CD4-positive, alpha-beta memory T cell (primary cell): ENCODE measurements around the gene KLHL17. TPM values are rescaled to one million over a fixed set of nuclear protein-coding genes. Genes with fewer than 3 reads are reported as not detected.
A peak's percentile ranks its signal among the peaks of the same experiment; 100 is the strongest.

Experiments
- CTCF ChIA-PET: fragments of 350-600 bp; sonication (Branson Sonifier 250); formaldehyde crosslinking; loops from one replicate; lab custom pipeline; 2021; ENCODE audit warnings: inconsistent platforms; ENCODE audit not compliant: partially characterized antibody; lab: Charles Lee
- POLR2A ChIA-PET: fragments of 350-600 bp; sonication (Branson Sonifier 250); formaldehyde crosslinking; loops from one replicate; lab custom pipeline; 2021; ENCODE audit not compliant: partially characterized antibody; lab: Charles Lee
- DNase-seq, 5 donors: peaks; one replicate each; pipeline versions ENCODE4 v3.0.0 to v3.0.0-alpha.2; 2020 to 2022; ENCODE audit warnings: mixed read lengths in 1 of 5
- H3K27ac ChIP-seq: one replicate; pipeline ENCODE4 v1.7.0; 2013; ENCODE audit warnings: low read depth, low read length
- H3K27me3 ChIP-seq: 2 replicates; pipeline ENCODE4 v1.7.0; 2013; ENCODE audit warnings: mild to moderate bottlenecking, low read length, moderate library complexity; ENCODE audit not compliant: insufficient read depth
- H3K36me3 ChIP-seq: 2 replicates; pipeline ENCODE4 v1.7.0; 2013; ENCODE audit warnings: mild to moderate bottlenecking, low read length, moderate library complexity; ENCODE audit not compliant: insufficient read depth
- H3K4me1 ChIP-seq: 2 replicates; pipeline ENCODE4 v1.7.0; 2013; ENCODE audit warnings: mild to moderate bottlenecking, low read length, moderate library complexity; ENCODE audit not compliant: insufficient read depth
- H3K4me3 ChIP-seq, 2 donors: one replicate each; pipeline ENCODE4 v1.7.0; 2013; ENCODE audit warnings: low read length in 2 of 2, mild to moderate bottlenecking in 1 of 2
- H3K9me3 ChIP-seq, 2 donors: one replicate each; pipeline ENCODE4 v1.7.0; 2013; ENCODE audit warnings: low read length in 2 of 2, control low read depth in 1 of 2; ENCODE audit not compliant: control insufficient read depth in 1 of 2
- H3K27ac Mint-ChIP-seq, 7 donors: one replicate each; pipeline ENCODE4 v1.8.0; 2020 to 2021; ENCODE audit warnings: mixed read lengths in 7 of 7, mild to moderate bottlenecking in 6 of 7, inconsistent platforms in 3 of 7, moderate library complexity in 3 of 7
- H3K27me3 Mint-ChIP-seq, 2 donors: one replicate each; pipeline ENCODE4 v1.8.0; 2020 to 2021; ENCODE audit warnings: mixed read lengths in 2 of 2
- H3K36me3 Mint-ChIP-seq, 2 donors: one replicate each; pipeline ENCODE4 v1.8.0; 2020 to 2021; ENCODE audit warnings: mixed read lengths in 2 of 2, inconsistent platforms in 1 of 2, mild to moderate bottlenecking in 1 of 2
- H3K4me1 Mint-ChIP-seq, 4 donors: one replicate each; pipeline ENCODE4 v1.8.0; 2020 to 2021; ENCODE audit warnings: mixed read lengths in 4 of 4, mild to moderate bottlenecking in 1 of 4
- H3K4me3 Mint-ChIP-seq, 8 donors: one replicate each; pipeline ENCODE4 v1.8.0; 2020 to 2021; ENCODE audit warnings: mixed read lengths in 8 of 8, mild to moderate bottlenecking in 7 of 8, moderate library complexity in 6 of 8, inconsistent platforms in 3 of 8
- H3K9me3 Mint-ChIP-seq, 8 donors: one replicate each; pipeline ENCODE4 v1.8.0; 2020 to 2021; ENCODE audit warnings: mixed read lengths in 8 of 8, mild to moderate bottlenecking in 5 of 8, inconsistent platforms in 3 of 8, moderate library complexity in 1 of 8
- intact Hi-C: fragments of 100-400 bp; cut with micrococcal nuclease; formaldehyde crosslinking; loops from one replicate; pipeline ENCODE4 v1.15.1; 2023
- polyA plus RNA-seq, 2 donors: library from polyadenylated mRNA; unstranded; fragments of 300-500 nt; fragmentation: Illumina TruSeq; gene quantifications; one replicate each; pipeline ENCODE4 v1.2.3, GENCODE V29; 2021
- total RNA-seq, 2 experiments: library from RNA; stranded (reverse); gene quantifications; one replicate each; pipeline ENCODE4 v1.2.3, GENCODE V29; 2021

The KLHL17 gene
- total and polyA plus RNA-seq, 4 experiments from 2014 or later = 0.89 to 46.5 (median 22.6) TPM

DNA sequence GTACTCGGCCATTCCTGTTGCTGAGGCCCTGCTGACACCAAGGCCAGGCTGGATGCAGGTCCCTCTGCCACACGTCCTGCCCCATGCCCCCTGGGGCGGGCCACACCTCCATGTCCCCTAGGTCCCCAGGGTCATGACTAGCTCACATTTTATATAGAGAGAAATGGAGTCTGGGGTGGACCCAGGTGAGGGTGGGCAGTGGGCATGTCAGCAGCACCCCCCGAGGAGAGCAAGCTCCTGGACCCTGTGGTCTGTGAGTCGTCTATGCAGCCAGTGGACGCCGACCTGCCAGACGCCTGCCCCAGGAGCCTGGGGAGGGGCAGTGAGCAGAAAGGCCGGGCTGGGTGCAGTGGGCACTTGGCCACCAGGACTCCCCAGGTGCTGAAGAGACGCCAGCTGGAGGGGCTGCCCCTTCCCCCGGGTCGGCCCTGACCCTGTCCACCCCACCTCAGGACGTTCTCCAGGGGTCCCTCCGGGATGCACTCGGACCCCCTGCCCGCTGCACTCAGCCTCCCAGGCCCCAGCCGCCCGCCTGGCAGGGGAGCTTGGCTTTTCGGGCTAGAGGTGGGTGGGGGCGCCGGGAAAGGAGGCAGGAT is 20.8 kb upstream of the KLHL17 start:
- H3K4me1 Mint-ChIP-seq = peaks cover 4 to 14% (median 9%) of the 10 kb centered on the region in 4 donors
- ChIA-PET CTCF (no interaction called here), POLR2A (interaction anchor here (1.1 kb wide), 1 partner anchor 27 kb away, joined by 4 read pairs; the partner anchor contains the start of gene PLEKHN1)
- H3K27me3 Mint-ChIP-seq = peaks cover 9 to 19% of the 10 kb centered on the region in 2 donors
- Histone ChIP-seq H3K4me1 (peaks cover 19% of the 10 kb centered on the region), H3K27ac (no peak overlapping the region), H3K9me3 (no peaks in the 10 kb centered on the region), H3K36me3 (no peaks in the 10 kb centered on the region), H3K4me3 (no peak overlapping the region), H3K27me3 (peaks cover 7% of the 10 kb centered on the region)
- no peak overlapping the region for H3K27ac Mint-ChIP-seq
- H3K36me3 Mint-ChIP-seq = peaks cover 0 to under 1% of the 10 kb centered on the region in 2 donors
- intact Hi-C loops = no loop called here
- no peaks in the 10 kb centered on the region for H3K9me3 Mint-ChIP-seq
- peak overlapping the region in 3 of 8 donors; percentile 24 to 49 (median 36) for H3K4me3 Mint-ChIP-seq
- no peak for DNase-seq

DNA sequence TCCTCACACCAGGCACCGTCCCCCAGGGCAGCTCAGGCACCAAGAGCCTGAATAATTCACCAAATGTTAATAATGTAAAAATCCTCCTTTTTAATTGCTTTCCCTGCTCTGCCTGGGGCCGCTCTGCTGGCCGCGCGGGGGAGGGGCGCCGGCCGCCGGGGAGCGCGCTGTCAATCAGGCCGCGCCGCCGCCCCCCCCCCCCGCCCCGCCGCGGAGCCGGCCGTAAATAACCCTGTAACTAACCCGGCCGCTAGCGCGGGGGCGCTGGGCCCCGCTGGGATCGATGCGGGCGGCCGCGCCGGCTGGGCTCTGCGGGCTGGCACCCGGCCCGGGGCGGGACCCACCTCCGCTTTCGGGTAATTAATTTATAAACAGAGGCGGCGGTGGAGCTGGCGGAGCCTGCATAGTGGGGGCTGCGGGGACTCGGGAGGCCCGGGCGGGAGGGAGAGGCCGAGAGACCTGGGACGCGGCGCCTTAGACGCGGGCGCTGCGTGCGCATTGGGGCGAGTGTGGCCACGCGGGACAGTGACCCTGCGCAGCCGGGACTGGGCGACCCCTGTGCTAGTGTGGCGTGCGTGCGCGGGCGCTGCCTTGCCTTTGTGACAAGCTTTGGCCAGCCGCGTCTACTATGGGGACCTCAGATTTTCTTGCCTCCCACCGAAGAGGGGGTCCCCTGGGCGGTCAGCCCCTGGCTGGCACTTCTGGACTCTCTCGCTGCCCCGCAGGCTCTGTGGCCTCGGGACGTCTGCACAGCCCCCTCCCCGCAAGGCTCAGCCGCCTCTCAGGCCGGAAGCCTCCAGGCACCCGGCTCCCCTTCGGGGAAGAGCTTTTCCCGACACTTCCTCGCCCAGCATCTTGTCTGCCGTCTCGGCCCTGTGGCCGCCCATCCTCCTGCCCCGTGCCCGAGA is 20.0 kb upstream of the KLHL17 start:
- peaks cover 7% of the 10 kb centered on the region for H3K27me3 ChIP-seq
- CTCF ChIA-PET = no interaction called here
- peak overlapping the region; percentile 48 to 85 (median 73) for H3K4me3 Mint-ChIP-seq
- H3K4me3 ChIP-seq = peak overlapping the region in 1 of 2 donors; percentile 9
- H3K4me1 Mint-ChIP-seq = peaks cover 2 to 18% (median 8%) of the 10 kb centered on the region in 4 donors
- H3K4me1 ChIP-seq = peaks cover 19% of the 10 kb centered on the region
- no peak overlapping the region for H3K27ac ChIP-seq
- intact Hi-C loops = no loop called here
- H3K27ac Mint-ChIP-seq = no peak overlapping the region
- peaks cover 9 to 16% of the 10 kb centered on the region in 2 donors for H3K27me3 Mint-ChIP-seq
- peaks cover 5 to 6% of the 10 kb centered on the region in 2 donors for H3K36me3 Mint-ChIP-seq
- H3K36me3 ChIP-seq = no peaks in the 10 kb centered on the region
- POLR2A ChIA-PET = interaction anchor here (1.1 to 1.7 kb wide), 4 partner anchors 16 to 26 kb away, joined by 3 to 6 read pairs (median 4); partner anchors contain the start of genes NOC2L and PLEKHN1
- no peaks in the 10 kb centered on the region for H3K9me3 ChIP-seq
- no peaks in the 10 kb centered on the region for H3K9me3 Mint-ChIP-seq
- no peak for DNase-seq

DNA sequence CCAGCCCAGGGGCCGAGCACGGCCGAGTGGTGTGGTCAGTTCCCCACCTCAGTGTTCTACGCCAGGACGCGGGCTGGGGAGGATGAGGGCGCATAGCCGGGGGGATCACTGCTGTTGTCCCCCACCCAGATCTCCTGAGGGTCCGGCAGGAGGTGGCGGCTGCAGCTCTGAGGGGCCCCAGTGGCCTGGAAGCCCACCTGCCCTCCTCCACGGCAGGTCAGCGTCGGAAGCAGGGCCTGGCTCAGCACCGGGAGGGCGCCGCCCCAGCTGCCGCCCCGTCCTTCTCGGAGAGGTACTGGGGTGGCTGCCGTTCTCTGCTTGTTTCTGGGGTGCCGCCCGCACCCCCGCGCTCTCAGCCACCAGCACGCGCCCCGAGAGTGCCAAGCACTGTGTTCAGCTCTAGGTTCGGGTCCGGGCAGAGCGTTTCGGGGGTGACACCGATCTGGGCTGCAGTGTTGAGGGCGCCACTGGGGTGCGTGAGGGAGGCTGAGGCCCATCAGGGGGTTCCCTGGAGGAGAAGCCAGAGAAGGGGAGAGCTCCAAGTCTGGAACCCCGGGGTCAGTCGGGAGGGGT is 19.3 kb upstream of the KLHL17 start:
- H3K9me3 ChIP-seq = no peaks in the 10 kb centered on the region

DNA sequence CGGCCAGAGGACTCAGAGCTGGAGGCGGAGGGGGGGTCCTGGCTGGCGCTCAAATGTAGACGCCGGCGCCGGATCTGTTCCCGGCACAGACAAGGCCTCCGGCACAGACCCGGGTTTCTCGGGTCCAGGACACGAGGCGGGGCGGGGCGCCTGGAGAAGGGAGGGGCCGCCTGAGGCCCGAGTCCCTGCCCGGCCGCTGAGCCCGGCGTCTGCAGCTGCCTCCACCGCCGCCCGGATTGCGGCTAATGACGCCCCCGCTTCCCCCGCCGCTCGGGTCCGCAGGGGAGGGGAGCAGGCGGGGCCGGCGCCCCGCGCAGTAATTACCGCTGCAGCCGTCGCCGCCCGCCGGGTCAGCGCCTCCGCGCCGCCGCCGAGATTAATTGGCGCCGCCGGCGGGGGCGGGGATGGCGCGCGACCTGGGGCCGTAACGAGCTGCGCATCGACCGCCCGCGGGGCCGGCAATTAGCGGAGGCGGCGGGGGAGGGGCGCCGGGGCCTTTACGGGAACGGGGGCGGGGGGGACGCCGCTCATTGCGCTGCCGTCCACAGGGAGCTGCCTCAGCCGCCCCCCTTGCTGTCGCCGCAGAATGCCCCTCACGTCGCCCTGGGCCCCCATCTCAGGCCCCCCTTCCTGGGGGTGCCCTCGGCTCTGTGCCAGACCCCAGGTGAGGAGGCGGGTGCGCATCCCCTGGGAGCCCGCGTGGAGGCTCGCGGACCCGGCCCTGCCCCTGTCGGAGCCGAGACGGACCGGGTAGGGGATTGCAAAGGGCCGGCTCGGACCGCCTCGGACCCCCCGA is 18.6 kb upstream of the KLHL17 start:
- POLR2A ChIA-PET = interaction anchor here (1.1 to 1.7 kb wide), 5 partner anchors 10 to 25 kb away, joined by 3 to 7 read pairs (median 4); partner anchors contain the start of gene NOC2L
- H3K36me3 Mint-ChIP-seq = peaks cover 11 to 15% of the 10 kb centered on the region in 2 donors
- H3K27me3 ChIP-seq = peaks cover 7% of the 10 kb centered on the region
- no peak for DNase-seq
- intact Hi-C loops = no loop called here
- no peaks in the 10 kb centered on the region for H3K9me3 ChIP-seq
- peaks cover 19% of the 10 kb centered on the region for H3K4me1 ChIP-seq
- H3K4me3 Mint-ChIP-seq = peak overlapping the region; percentile 52 to 85 (median 78)
- peak overlapping the region in 1 of 2 donors; percentile 19 for H3K4me3 ChIP-seq
- peaks cover 2 to 14% (median 8%) of the 10 kb centered on the region in 4 donors for H3K4me1 Mint-ChIP-seq
- H3K27me3 Mint-ChIP-seq = peaks cover 6 to 13% of the 10 kb centered on the region in 2 donors
- H3K27ac ChIP-seq = no peak overlapping the region
- H3K36me3 ChIP-seq = peaks cover 5% of the 10 kb centered on the region
- CTCF ChIA-PET = interaction anchor here (1.6 kb wide), 1 partner anchor 17 kb away, joined by 3 read pairs; the partner anchor contains the start of gene NOC2L
- peak overlapping the region in 1 of 7 donors; percentile 66 for H3K27ac Mint-ChIP-seq
- no peaks in the 10 kb centered on the region for H3K9me3 Mint-ChIP-seq

More for the DNA sequence above, 19.3 kb upstream of the KLHL17 start:
- H3K9me3 Mint-ChIP-seq = no peaks in the 10 kb centered on the region
- no peaks in the 10 kb centered on the region for H3K36me3 ChIP-seq
- H3K27me3 ChIP-seq = peaks cover 7% of the 10 kb centered on the region
- H3K27me3 Mint-ChIP-seq = peaks cover 6 to 13% of the 10 kb centered on the region in 2 donors
- peaks cover 2 to 14% (median 8%) of the 10 kb centered on the region in 4 donors for H3K4me1 Mint-ChIP-seq
- no peak for DNase-seq
- peak overlapping the region; percentile 55 to 85 (median 78) for H3K4me3 Mint-ChIP-seq
- intact Hi-C loops = no loop called here
- H3K27ac Mint-ChIP-seq = peak overlapping the region in 1 of 7 donors; percentile 66
- ChIA-PET POLR2A (interaction anchor here (1.2 to 1.7 kb wide), 3 partner anchors 16 to 21 kb away, joined by 3 to 6 read pairs (median 3); partner anchors contain the start of gene NOC2L), CTCF (no interaction called here)
- H3K4me3 ChIP-seq = peak overlapping the region in 1 of 2 donors; percentile 9
- H3K36me3 Mint-ChIP-seq = peaks cover 11 to 13% of the 10 kb centered on the region in 2 donors
- no peak overlapping the region for H3K27ac ChIP-seq
- peaks cover 19% of the 10 kb centered on the region for H3K4me1 ChIP-seq

DNA sequence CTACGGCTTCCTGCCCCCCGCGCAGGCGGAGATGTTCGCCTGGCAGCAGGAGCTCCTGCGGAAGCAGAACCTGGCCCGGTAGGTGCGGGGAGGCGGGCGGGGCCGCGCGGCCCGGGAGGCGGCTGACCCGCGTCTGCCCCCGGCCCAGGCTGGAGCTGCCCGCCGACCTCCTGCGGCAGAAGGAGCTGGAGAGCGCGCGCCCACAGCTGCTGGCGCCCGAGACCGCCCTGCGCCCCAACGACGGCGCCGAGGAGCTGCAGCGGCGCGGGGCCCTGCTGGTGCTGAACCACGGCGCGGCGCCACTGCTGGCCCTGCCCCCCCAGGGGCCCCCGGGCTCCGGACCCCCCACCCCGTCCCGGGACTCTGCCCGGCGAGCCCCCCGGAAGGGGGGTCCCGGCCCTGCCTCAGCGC is 18.0 kb upstream of the KLHL17 start:
- POLR2A ChIA-PET = interaction anchor here (1.1 to 1.3 kb wide), 3 partner anchors 11 to 25 kb away, joined by 4 to 7 read pairs (median 4); no protein-coding TSS in a partner anchor
- Histone ChIP-seq H3K36me3 (peaks cover 10% of the 10 kb centered on the region), H3K27me3 (peaks cover 7% of the 10 kb centered on the region), H3K27ac (no peak overlapping the region), H3K4me1 (peaks cover 19% of the 10 kb centered on the region), H3K4me3 (no peak overlapping the region), H3K9me3 (no peaks in the 10 kb centered on the region)
- intact Hi-C loops = no loop called here
- H3K27me3 Mint-ChIP-seq = peaks cover 6 to 13% of the 10 kb centered on the region in 2 donors
- DNase-seq = no peak
- peaks cover 2 to 14% (median 8%) of the 10 kb centered on the region in 4 donors for H3K4me1 Mint-ChIP-seq
- peaks cover 17 to 21% of the 10 kb centered on the region in 2 donors for H3K36me3 Mint-ChIP-seq
- H3K9me3 Mint-ChIP-seq = no peaks in the 10 kb centered on the region
- no peak overlapping the region for H3K27ac Mint-ChIP-seq
- no peak overlapping the region for H3K4me3 Mint-ChIP-seq
- CTCF ChIA-PET = interaction anchor here (1.6 kb wide), 1 partner anchor 16 kb away, joined by 3 read pairs; the partner anchor contains the start of gene NOC2L

DNA sequence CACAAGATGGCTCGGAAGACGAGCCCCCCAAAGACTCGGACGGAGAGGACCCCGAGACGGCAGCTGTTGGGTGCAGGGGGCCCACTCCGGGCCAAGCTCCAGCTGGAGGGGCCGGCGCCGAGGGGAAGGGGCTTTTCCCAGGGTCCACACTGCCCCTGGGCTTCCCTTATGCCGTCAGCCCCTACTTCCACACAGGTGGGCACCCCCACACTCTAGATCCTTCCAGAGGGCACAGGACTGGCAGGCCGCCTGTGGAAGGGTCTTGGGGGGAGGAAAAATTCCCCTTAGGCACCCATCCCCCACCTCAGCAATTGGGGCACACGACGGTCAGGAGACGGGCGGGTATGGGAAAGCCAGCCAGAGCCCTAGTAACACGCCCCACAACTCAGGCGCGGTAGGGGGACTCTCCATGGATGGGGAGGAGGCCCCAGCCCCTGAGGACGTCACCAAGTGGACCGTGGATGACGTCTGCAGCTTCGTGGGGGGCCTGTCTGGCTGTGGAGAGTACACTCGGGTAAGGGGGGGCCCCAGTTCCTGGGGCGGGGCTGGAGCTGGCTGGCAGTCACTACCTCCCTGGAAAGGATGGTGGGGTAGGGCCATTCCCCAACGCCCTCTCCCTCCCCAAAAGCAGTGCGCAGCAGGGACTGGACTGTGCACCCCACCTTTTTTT is 17.4 kb upstream of the KLHL17 start:
- POLR2A ChIA-PET = interaction anchor here (1.1 to 1.3 kb wide), 3 partner anchors 11 to 24 kb away, joined by 4 to 7 read pairs (median 4); no protein-coding TSS in a partner anchor
- Mint-ChIP-seq H3K4me3 (peak overlapping the region in 1 of 8 donors; percentile 10), H3K9me3 (no peaks in the 10 kb centered on the region)

More for the DNA sequence above, 17.4 kb upstream of the KLHL17 start:
- no peaks in the 10 kb centered on the region for H3K9me3 ChIP-seq
- peaks cover 19% of the 10 kb centered on the region for H3K4me1 ChIP-seq
- H3K27ac ChIP-seq = no peak overlapping the region
- H3K27me3 ChIP-seq = peaks cover 7% of the 10 kb centered on the region
- Mint-ChIP-seq H3K4me1 (peaks cover 2 to 14% (median 8%) of the 10 kb centered on the region in 4 donors), H3K36me3 (peaks cover 17 to 22% of the 10 kb centered on the region in 2 donors), H3K27ac (no peak overlapping the region), H3K27me3 (peaks cover 6 to 10% of the 10 kb centered on the region in 2 donors)
- peaks cover 15% of the 10 kb centered on the region for H3K36me3 ChIP-seq
- no peak overlapping the region for H3K4me3 ChIP-seq
- CTCF ChIA-PET = interaction anchor here (1.6 kb wide), 1 partner anchor 15 kb away, joined by 3 read pairs; the partner anchor contains the start of gene NOC2L
- intact Hi-C loops = no loop called here
- no peak for DNase-seq
